COLO829 (cell line): Measurements from ENCODE around the gene DCLRE1C.
A peak's percentile ranks its signal among the peaks of the same experiment; 100 is the strongest.
"Not testable (repeated sequence)": the region's sequence is repeated elsewhere in the genome, so short reads cannot be mapped to it uniquely, and the experiment has no call there.

Experiments
- DNase-seq: peaks from one replicate; pipeline ENCODE4 v3.0.0; 2012; ENCODE audit warnings: low spot score

Gene DCLRE1C

GRCh38 chr10:14879928-14880193 lies 74.0 kb downstream of the DCLRE1C start:
- no peak for DNase-seq

- peak; percentile 3 for DNase-seq
These were observed 74.6 kb downstream of the DCLRE1C start for GRCh38 chr10:14879124-14879927.

- DNase-seq = peak; percentile 98
These were observed 75.4 kb downstream of the DCLRE1C start, which contains the start of gene SUV39H2 for GRCh38 chr10:14878266-14879123. SUV39H2 (plus strand) TSS chr10:14878866; CDS start chr10:14878889, 23 bp downstream.

- DNase-seq = no peak
These were observed 77.1 kb downstream of the DCLRE1C start for GRCh38 chr10:14876764-14877163.

GRCh38 chr10:14875941-14876340 lies 78.0 kb downstream of the DCLRE1C start:
- DNase-seq = no peak

- DNase-seq = no peak
These were observed 80.7 kb downstream of the DCLRE1C start for GRCh38 chr10:14873090-14873760.

GRCh38 chr10:14864871-14865270 lies 89.0 kb downstream of the DCLRE1C start:
- DNase-seq = not testable (repeated sequence)

- not testable (repeated sequence) for DNase-seq
These were observed 89.4 kb downstream of the DCLRE1C start for GRCh38 chr10:14864466-14864865.

GRCh38 chr10:14860791-14861190 lies 93.1 kb downstream of the DCLRE1C start:
- no peak for DNase-seq

- DNase-seq = no peak
These were observed 94.1 kb downstream of the DCLRE1C start for GRCh38 chr10:14859775-14860174.

- no peak for DNase-seq
These were observed 94.9 kb downstream of the DCLRE1C start for GRCh38 chr10:14859043-14859442.

- no peak for DNase-seq
These were observed 95.4 kb downstream of the DCLRE1C start for GRCh38 chr10:14858338-14858960.

GRCh38 chr10:14855453-14855852 lies 98.4 kb downstream of the DCLRE1C start:
- no peak for DNase-seq

- no peak for DNase-seq
These were observed 101.7 kb downstream of the DCLRE1C start for GRCh38 chr10:14852236-14852635.
